Stimulated activated memory B cell treated with anti-CD40 and anti-IgM and Interleukin-4, amounts not matched to agents 10 μg/mL and 1 μg/mL and 100 μg/mL, for 72 hours (primary cell): ENCODE data around the gene DDX18.
A peak's percentile ranks its signal among the peaks of the same experiment; 100 is the strongest.
"Not testable (repeated sequence)": the region's sequence is repeated elsewhere in the genome, so short reads cannot be mapped to it uniquely, and the experiment has no call there.

Experiments used
- ATAC-seq: fragments of 150-1000 bp; cut with Tn5 transposase; 2 replicates; pipeline ENCODE4 v1.10.0; 2021
- H3K27ac Mint-ChIP-seq: one replicate; pipeline ENCODE4 v1.8.0; 2022; ENCODE audit warnings: mild to moderate bottlenecking, mixed read lengths
- H3K27me3 Mint-ChIP-seq: one replicate; pipeline ENCODE4 v1.8.0; 2022; ENCODE audit warnings: mixed read lengths
- H3K36me3 Mint-ChIP-seq: one replicate; pipeline ENCODE4 v1.8.0; 2022; ENCODE audit warnings: mixed read lengths
- H3K4me1 Mint-ChIP-seq: one replicate; pipeline ENCODE4 v1.8.0; 2022; ENCODE audit warnings: mixed read lengths
- H3K4me3 Mint-ChIP-seq: one replicate; pipeline ENCODE4 v1.8.0; 2022; ENCODE audit warnings: mild to moderate bottlenecking, moderate library complexity, mixed read lengths
- H3K9me3 Mint-ChIP-seq: one replicate; pipeline ENCODE4 v1.8.0; 2022; ENCODE audit warnings: mixed read lengths

The DDX18 gene

GRCh38 chr2:117820444-117820843, 6.0 kb downstream of the DDX18 start:
- peak; percentile 99 for ATAC-seq
- Mint-ChIP-seq H3K27me3 (no peaks in the 10 kb centered on the region), H3K9me3 (no peaks in the 10 kb centered on the region), H3K4me1 (peaks cover 44% of the 10 kb centered on the region), H3K27ac (peak overlapping the region; percentile 80), H3K4me3 (no peak overlapping the region), H3K36me3 (peaks cover 74% of the 10 kb centered on the region)

GRCh38 chr2:117825437-117825836, 10.9 kb downstream of the DDX18 start:
- Mint-ChIP-seq H3K27me3 (no peaks in the 10 kb centered on the region), H3K27ac (no peak overlapping the region), H3K4me1 (peaks cover 4% of the 10 kb centered on the region), H3K4me3 (no peak overlapping the region), H3K36me3 (peaks cover 88% of the 10 kb centered on the region), H3K9me3 (peaks cover 5% of the 10 kb centered on the region)
- no peak for ATAC-seq

- H3K4me3 Mint-ChIP-seq, H3K27me3 Mint-ChIP-seq, H3K4me1 Mint-ChIP-seq, H3K27ac Mint-ChIP-seq, ATAC-seq, H3K9me3 Mint-ChIP-seq: not testable (repeated sequence)
- H3K36me3 Mint-ChIP-seq: peaks cover 85% of the 10 kb centered on the region
These were observed 13.0 kb downstream of the DDX18 start for GRCh38 chr2:117827464-117827863.

- Mint-ChIP-seq H3K36me3 (peaks cover 82% of the 10 kb centered on the region), H3K27ac (no peak overlapping the region), H3K4me3 (no peak overlapping the region), H3K9me3 (peaks cover 5% of the 10 kb centered on the region), H3K27me3 (no peaks in the 10 kb centered on the region), H3K4me1 (no peaks in the 10 kb centered on the region)
- no peak for ATAC-seq
These were observed 14.4 kb downstream of the DDX18 start for GRCh38 chr2:117828870-117829269.

GRCh38 chr2:117832332-117832731, 17.8 kb downstream of the DDX18 start:
- no peak for ATAC-seq
- H3K9me3 Mint-ChIP-seq: no peaks in the 10 kb centered on the region
- no peaks in the 10 kb centered on the region for H3K27me3 Mint-ChIP-seq
- peaks cover 13% of the 10 kb centered on the region for H3K4me1 Mint-ChIP-seq
- no peak overlapping the region for H3K4me3 Mint-ChIP-seq
- peaks cover 75% of the 10 kb centered on the region for H3K36me3 Mint-ChIP-seq
- H3K27ac Mint-ChIP-seq: no peak overlapping the region

- Mint-ChIP-seq H3K4me1 (peaks cover 13% of the 10 kb centered on the region), H3K9me3 (no peaks in the 10 kb centered on the region), H3K27me3 (no peaks in the 10 kb centered on the region), H3K36me3 (peaks cover 75% of the 10 kb centered on the region), H3K27ac (no peak overlapping the region), H3K4me3 (no peak overlapping the region)
- ATAC-seq: no peak
These were observed 18.6 kb downstream of the DDX18 start for GRCh38 chr2:117832905-117833613.

- peaks cover 72% of the 10 kb centered on the region for H3K36me3 Mint-ChIP-seq
- no peak overlapping the region for H3K4me3 Mint-ChIP-seq
- peaks cover 13% of the 10 kb centered on the region for H3K4me1 Mint-ChIP-seq
- H3K9me3 Mint-ChIP-seq: no peaks in the 10 kb centered on the region
- no peak overlapping the region for H3K27ac Mint-ChIP-seq
- no peak for ATAC-seq
- H3K27me3 Mint-ChIP-seq: no peaks in the 10 kb centered on the region
These were observed 19.4 kb downstream of the DDX18 start for GRCh38 chr2:117833911-117834310.

- no peak overlapping the region for H3K4me3 Mint-ChIP-seq
- no peak overlapping the region for H3K27ac Mint-ChIP-seq
- H3K4me1 Mint-ChIP-seq: peaks cover 13% of the 10 kb centered on the region
- H3K27me3 Mint-ChIP-seq: no peaks in the 10 kb centered on the region
- no peak for ATAC-seq
- peaks cover 68% of the 10 kb centered on the region for H3K36me3 Mint-ChIP-seq
- no peaks in the 10 kb centered on the region for H3K9me3 Mint-ChIP-seq
These were observed 20.5 kb downstream of the DDX18 start for GRCh38 chr2:117834992-117835391.

- Mint-ChIP-seq H3K4me3 (peak overlapping the region; percentile 68), H3K27ac (peak overlapping the region; percentile 72), H3K27me3 (no peaks in the 10 kb centered on the region), H3K4me1 (peaks cover 13% of the 10 kb centered on the region), H3K36me3 (peaks cover 62% of the 10 kb centered on the region), H3K9me3 (no peaks in the 10 kb centered on the region)
- peak; percentile 75 for ATAC-seq
These were observed 21.7 kb downstream of the DDX18 start for GRCh38 chr2:117835990-117836760.

GRCh38 chr2:117845304-117845703, 30.8 kb downstream of the DDX18 start:
- ATAC-seq: no peak
- Mint-ChIP-seq H3K4me3 (no peak overlapping the region), H3K27ac (no peak overlapping the region), H3K4me1 (peaks cover 6% of the 10 kb centered on the region), H3K9me3 (peaks cover 8% of the 10 kb centered on the region), H3K27me3 (peaks cover 34% of the 10 kb centered on the region), H3K36me3 (peaks cover 6% of the 10 kb centered on the region)

- H3K27ac Mint-ChIP-seq: no peak overlapping the region
These were observed 35.5 kb downstream of the DDX18 start for GRCh38 chr2:117850015-117850414.

GRCh38 chr2:117850461-117850860, 36.0 kb downstream of the DDX18 start:
- H3K36me3 Mint-ChIP-seq: no peaks in the 10 kb centered on the region
- peaks cover 57% of the 10 kb centered on the region for H3K27me3 Mint-ChIP-seq
- H3K4me3 Mint-ChIP-seq: no peak overlapping the region
- H3K27ac Mint-ChIP-seq: no peak overlapping the region
- peaks cover 6% of the 10 kb centered on the region for H3K4me1 Mint-ChIP-seq
- no peak for ATAC-seq
- peaks cover 8% of the 10 kb centered on the region for H3K9me3 Mint-ChIP-seq

More at GRCh38 chr2:117850015-117850414, 35.5 kb downstream of the DDX18 start:
- peaks cover under 1% of the 10 kb centered on the region for H3K36me3 Mint-ChIP-seq
- H3K4me3 Mint-ChIP-seq: no peak overlapping the region
- H3K27me3 Mint-ChIP-seq: peaks cover 57% of the 10 kb centered on the region
- peaks cover 8% of the 10 kb centered on the region for H3K9me3 Mint-ChIP-seq
- no peak for ATAC-seq
- H3K4me1 Mint-ChIP-seq: peaks cover 6% of the 10 kb centered on the region

- peaks cover 6% of the 10 kb centered on the region for H3K4me1 Mint-ChIP-seq
- no peak for ATAC-seq
- H3K36me3 Mint-ChIP-seq: no peaks in the 10 kb centered on the region
- H3K9me3 Mint-ChIP-seq: peaks cover 8% of the 10 kb centered on the region
- H3K27ac Mint-ChIP-seq: no peak overlapping the region
- peaks cover 68% of the 10 kb centered on the region for H3K27me3 Mint-ChIP-seq
- no peak overlapping the region for H3K4me3 Mint-ChIP-seq
These were observed 37.5 kb downstream of the DDX18 start for GRCh38 chr2:117851969-117852368.

- Mint-ChIP-seq H3K4me3 (no peak overlapping the region), H3K36me3 (no peaks in the 10 kb centered on the region), H3K9me3 (no peaks in the 10 kb centered on the region), H3K27ac (no peak overlapping the region), H3K4me1 (peaks cover 6% of the 10 kb centered on the region), H3K27me3 (peaks cover 64% of the 10 kb centered on the region)
- peak; percentile 10 for ATAC-seq
These were observed 38.8 kb downstream of the DDX18 start for GRCh38 chr2:117853316-117853715.

GRCh38 chr2:117853873-117854272, 39.4 kb downstream of the DDX18 start:
- no peak overlapping the region for H3K27ac Mint-ChIP-seq
- H3K27me3 Mint-ChIP-seq: peaks cover 61% of the 10 kb centered on the region
- H3K36me3 Mint-ChIP-seq: no peaks in the 10 kb centered on the region
- no peak overlapping the region for H3K4me3 Mint-ChIP-seq
- H3K9me3 Mint-ChIP-seq: no peaks in the 10 kb centered on the region
- H3K4me1 Mint-ChIP-seq: peaks cover 6% of the 10 kb centered on the region
- no peak for ATAC-seq

GRCh38 chr2:117854610-117855009, 40.1 kb downstream of the DDX18 start:
- peaks cover 6% of the 10 kb centered on the region for H3K4me1 Mint-ChIP-seq
- H3K27me3 Mint-ChIP-seq: peaks cover 61% of the 10 kb centered on the region
- H3K36me3 Mint-ChIP-seq: no peaks in the 10 kb centered on the region
- H3K27ac Mint-ChIP-seq: no peak overlapping the region
- H3K9me3 Mint-ChIP-seq: no peaks in the 10 kb centered on the region
- ATAC-seq: no peak
- H3K4me3 Mint-ChIP-seq: no peak overlapping the region
